Endothelial cell of umbilical vein (primary cell): ENCODE measurements around the gene RHOBTB1. TPM values are rescaled to one million over a fixed set of nuclear protein-coding genes. Genes with fewer than 3 reads are reported as not detected.

Experiments used
- BruUV-seq: library from RNA; stranded (reverse); fragments of 400-500 nt; replicated peaks from 2 replicates; lab custom pipeline; 2021; lab: Mats Ljungman, UMichigan
- CTCF ChIA-PET: fragments of 300-600, 350-600 bp; sonication (Branson Sonifier 250); formaldehyde crosslinking; loops from one replicate; lab custom pipeline; 2021; ENCODE audit warnings: antibody characterized with exemption, inconsistent platforms; lab: Charles Lee
- POLR2A ChIA-PET: fragments of 300-600, 350-600 bp; sonication (Branson Sonifier 250); formaldehyde crosslinking; loops from one replicate; lab custom pipeline; 2021; ENCODE audit warnings: antibody characterized with exemption, inconsistent platforms; lab: Charles Lee
- DNase-seq: peaks from one replicate; pipeline ENCODE4 v3.0.0-alpha.2; 2011; ENCODE audit warnings: low read depth, low spot score
- FAIRE-seq: peaks from 2 replicates; lab custom pipeline; 2011; peaks lifted over from hg19 to GRCh38; lab: Jason Lieb, UNC
- H2AFZ ChIP-seq: 2 replicates; pipeline ENCODE4 v1.6.0; 2012; ENCODE audit warnings: low read depth, low read length, control low read depth, inconsistent platforms
- H3K27ac ChIP-seq: 2 replicates; pipeline ENCODE4 v1.5.1; 2011; ENCODE audit warnings: low read depth, mild to moderate bottlenecking, control low read depth, low read length, moderate library complexity; ENCODE audit not compliant: insufficient read depth
- H3K27me3 ChIP-seq, 2 experiments: 2 replicates each; pipeline versions ENCODE4 v1.6.0 to v1.6.1; 2011; ENCODE audit warnings: low read length in 2 of 2, mixed read lengths in 1 of 2; ENCODE audit not compliant: control insufficient read depth in 2 of 2, insufficient read depth in 2 of 2
- H3K36me3 ChIP-seq, 2 experiments: 2 replicates in 1 of 2; 3 replicates in 1 of 2; pipeline ENCODE4 v1.5.1; 2011; ENCODE audit warnings: low read length in 2 of 2, mild to moderate bottlenecking in 1 of 2, moderate library complexity in 1 of 2; ENCODE audit not compliant: control insufficient read depth in 2 of 2, insufficient read depth in 2 of 2; ENCODE audit errors: extremely low read depth in 1 of 2
- H3K4me1 ChIP-seq: 3 replicates; pipeline ENCODE4 v1.5.1; 2011; ENCODE audit warnings: mild to moderate bottlenecking, low read length; ENCODE audit not compliant: control insufficient read depth, insufficient read depth; ENCODE audit errors: extremely low read depth
- H3K4me2 ChIP-seq: 2 replicates; pipeline ENCODE4 v1.6.1; 2011; ENCODE audit warnings: low read length, control low read depth, mixed read lengths; ENCODE audit not compliant: insufficient read depth
- H3K4me3 ChIP-seq, 3 experiments: fragments of 200-600 bp in 1 of 3; sonication (generic), shearing (Covaris generic) in 1 of 3; replicated peaks in 1 of 3; 2 replicates each; pipeline ENCODE4 v1.5.1; 2011 to 2016; ENCODE audit warnings: control low read depth in 3 of 3, low read length in 3 of 3, mild to moderate bottlenecking in 2 of 3, inconsistent platforms in 1 of 3, low read depth in 1 of 3, moderate library complexity in 1 of 3; ENCODE audit not compliant: insufficient read depth in 1 of 3
- H3K79me2 ChIP-seq: 2 replicates; pipeline ENCODE4 v1.6.0; 2012; ENCODE audit warnings: low read length, inconsistent platforms; ENCODE audit not compliant: control insufficient read depth, insufficient read depth
- H3K9ac ChIP-seq: replicated peaks from 2 replicates; pipeline ENCODE3; 2011; ENCODE audit warnings: low read length, control low read depth; ENCODE audit not compliant: insufficient read depth; ENCODE audit errors: extremely low read depth
- H3K9me1 ChIP-seq: replicated peaks from 3 replicates; pipeline ENCODE4 v1.6.0; 2011; ENCODE audit warnings: mild to moderate bottlenecking, low read length; ENCODE audit not compliant: control insufficient read depth, insufficient read depth; ENCODE audit errors: extremely low read depth
- H3K9me3 ChIP-seq: replicated peaks from 2 replicates; pipeline ENCODE4 v1.5.1; 2012; ENCODE audit warnings: low read length, inconsistent platforms; ENCODE audit not compliant: control insufficient read depth, insufficient read depth
- H4K20me1 ChIP-seq: replicated peaks from 2 replicates; pipeline ENCODE3; 2011; ENCODE audit warnings: mild to moderate bottlenecking, low read length; ENCODE audit not compliant: control insufficient read depth, insufficient read depth; ENCODE audit errors: extremely low read depth
- CTCF ChIP-seq, 2 donors: IDR thresholded peaks; 1 replicate in 1 of 2; 2 replicates in 1 of 2; pipeline ENCODE4 v1.5.1; 2011; ENCODE audit warnings: low read length in 2 of 2, mild to moderate bottlenecking in 2 of 2, moderate library complexity in 2 of 2, control low read depth in 1 of 2, inconsistent platforms in 1 of 2, low read depth in 1 of 2; ENCODE audit not compliant: insufficient read depth in 1 of 2; ENCODE audit errors: extremely low read depth in 1 of 2
- EZH2 ChIP-seq: IDR thresholded peaks from 2 replicates; pipeline ENCODE4 v1.6.1; 2012; ENCODE audit warnings: borderline replicate concordance, low read depth, mild to moderate bottlenecking, moderate library complexity, low read length, inconsistent platforms; ENCODE audit not compliant: severe bottlenecking
- FOS ChIP-seq: IDR thresholded peaks from 2 replicates; pipeline ENCODE4 v1.6.1; 2011; ENCODE audit warnings: mild to moderate bottlenecking, low read length, moderate library complexity, borderline replicate concordance; ENCODE audit not compliant: insufficient read depth
- JUN ChIP-seq: IDR thresholded peaks from 2 replicates; pipeline ENCODE4 v1.6.1; 2011; ENCODE audit warnings: borderline replicate concordance, low read depth; ENCODE audit not compliant: insufficient read length, insufficient read depth
- MAX ChIP-seq: IDR thresholded peaks from 2 replicates; pipeline ENCODE4 v1.6.1; 2011; ENCODE audit not compliant: insufficient read depth, insufficient read length
- MYC ChIP-seq: IDR thresholded peaks from one replicate; pipeline ENCODE4 v1.6.1; 2011; ENCODE audit warnings: mild to moderate bottlenecking, low read depth, low read length
- POLR2A ChIP-seq: IDR thresholded peaks from 2 replicates; pipeline ENCODE4 v1.6.1; 2012; ENCODE audit warnings: low read depth, mild to moderate bottlenecking, control low read depth, low read length
- POLR2AphosphoS5 ChIP-seq: IDR thresholded peaks from 2 replicates; pipeline ENCODE4 v1.6.1; 2012; ENCODE audit warnings: low read depth, mild to moderate bottlenecking, control low read depth, low read length, moderate library complexity; ENCODE audit not compliant: insufficient read depth
- dilution Hi-C: fragments of 300-500 bp; cut with MboI; formaldehyde crosslinking; loops from one replicate; pipeline ENCODE4 v1.15.0; 2019; ENCODE audit warnings: low sequenced_read_pairs; ENCODE audit not compliant: extremely low pct_ligation_motif_present
- intact Hi-C: fragments of 100-400 bp; cut with micrococcal nuclease; formaldehyde crosslinking; loops from one replicate; pipeline ENCODE4 v1.10.0; 2022
- polyA plus RNA-seq, 4 experiments: library from polyadenylated mRNA; depleted of rRNA in 3 of 4; stranded (reverse) in 3 of 4; unstranded in 1 of 4; fragments of >200 nt; gene quantifications; 2 replicates each; pipeline versions ENCODE4 v1.2.1 to v1.2.3, GENCODE V29; 2011 to 2012; ENCODE audit warnings: missing spikeins in 1 of 4
- total RNA-seq: library from RNA; stranded (reverse); gene quantifications from 2 replicates; pipeline ENCODE4 v1.2.3, GENCODE V29; 2021

RHOBTB1 gene
- total and polyA plus RNA-seq, 2 donors (not counting 3 experiments of a cell fraction or from before 2014, with no cell fraction given): 21.2 to 31.0 TPM

- POLR2A ChIA-PET: interaction anchor here (0.6 kb wide), 1 partner anchor 40 kb away, joined by 4 read pairs; no protein-coding TSS in a partner anchor
These were observed 11.2 kb downstream of the RHOBTB1 start for GRCh38 chr10:60932756-60933155.

More at GRCh38 chr10:60932756-60933155, 11.2 kb downstream of the RHOBTB1 start:
- no peak overlapping the region for H3K4me2 ChIP-seq
- dilution Hi-C loops (no loop called here), intact Hi-C loops (no loop called here)
- no peak overlapping the region for H3K4me3 ChIP-seq
- no peaks in the 10 kb centered on the region for H4K20me1 ChIP-seq
- BruUV-seq: no TSS peak
- no peaks in the 10 kb centered on the region for H3K9me3 ChIP-seq
- no peaks in the 10 kb centered on the region for H3K9me1 ChIP-seq
- TF ChIP-seq FOS (no peak), JUN (no peak), MYC (no peak), MAX (no peak), CTCF (IDR thresholded peaks at IDR 0.05; ENCODE audit: extremely low read depth in 1 of 2, insufficient read depth in 1 of 2, low read depth in 1 of 2, low read length in 2 of 2) (no peak), POLR2A (no peak), POLR2AphosphoS5 (no peak), EZH2 (no peak)
- CTCF ChIA-PET: interaction anchor here (0.6 to 0.9 kb wide), 2 partner anchors 10 to 271 kb away, joined by 4 read pairs; no protein-coding TSS in a partner anchor
- H3K4me1 ChIP-seq: no peaks in the 10 kb centered on the region
- H3K36me3 ChIP-seq: peaks cover 0 to 6% of the 10 kb centered on the region in 2 experiments
- H3K79me2 ChIP-seq: no peaks in the 10 kb centered on the region
- FAIRE-seq (no peak), DNase-seq (no peak)
- H3K9ac ChIP-seq: no peak overlapping the region
- H3K27ac ChIP-seq: no peak overlapping the region
- H2AFZ ChIP-seq: no peak overlapping the region
- no peaks in the 10 kb centered on the region for H3K27me3 ChIP-seq
